A549 (cell line): ENCODE measurements around the gene NR3C1. TPM values are rescaled to one million over a fixed set of nuclear protein-coding genes. Genes with fewer than 3 reads are reported as not detected.
A peak's percentile ranks its signal among the peaks of the same experiment; 100 is the strongest.

Experiments
- ATAC-seq, 2 experiments: fragments of 200-7000 bp in 1 of 2; fragments of >200 bp in 1 of 2; cut with Nextera tagmentation in 1 of 2; cut with Tn5 transposase in 1 of 2; 3 replicates each; pipeline versions ENCODE4 v1.8.0 to v1.9.1; 2018 to 2020; ENCODE audit warnings: mild to moderate bottlenecking in 1 of 2, moderate library complexity in 1 of 2
- CTCF ChIA-PET: fragments of 300-600 bp; sonication (Branson Sonifier 250); formaldehyde crosslinking; extraction: SDS; loops from one replicate; lab custom pipeline; 2021; ENCODE audit warnings: antibody characterized with exemption, inconsistent platforms; lab: Yijun Ruan, JAX
- POLR2A ChIA-PET: fragments of 350-600 bp; formaldehyde crosslinking; extraction: SDS; loops from one replicate; lab custom pipeline; 2021; ENCODE audit warnings: antibody characterized with exemption, inconsistent platforms; lab: Yijun Ruan, JAX
- DNase-seq, 2 experiments: peaks; one replicate each; pipeline versions ENCODE4 v3.0.0 to v3.0.0-alpha.2; 2011 to 2016; ENCODE audit warnings: low read depth in 1 of 2, low spot score in 1 of 2
- FAIRE-seq: peaks from 2 replicates; lab custom pipeline; 2011; peaks lifted over from hg19 to GRCh38; lab: Jason Lieb, UNC
- H3K27ac ChIP-seq, 2 experiments: fragments of >200 bp; sonication (Bioruptor Twin); formaldehyde crosslinking; 3 replicates each; pipeline ENCODE4 v1.5.1; 2016 to 2017
- H3K4me1 ChIP-seq: fragments of >200 bp; sonication (Bioruptor Twin); formaldehyde crosslinking; 3 replicates; pipeline ENCODE4 v1.6.1; 2016
- H3K4me2 ChIP-seq: fragments of >200 bp; sonication (Bioruptor Twin); formaldehyde crosslinking; 3 replicates; pipeline ENCODE4 v1.6.1; 2016
- H3K4me3 ChIP-seq: fragments of >200 bp; sonication (Bioruptor Twin); formaldehyde crosslinking; 3 replicates; pipeline ENCODE4 v1.5.1; 2016
- H3K9me3 ChIP-seq: fragments of >200 bp; sonication (Bioruptor Twin); formaldehyde crosslinking; 3 replicates; pipeline ENCODE4 v1.6.1; 2016
- BHLHE40 ChIP-seq: IDR thresholded peaks from 2 replicates; pipeline ENCODE4 v1.6.1; 2012; ENCODE audit warnings: low read depth, low read length, inconsistent platforms
- CBX2 ChIP-seq: fragments of 200-600 bp; sonication (generic); IDR thresholded peaks from 2 replicates; pipeline ENCODE4 v1.6.1; 2016; ENCODE audit warnings: low read depth, mild to moderate bottlenecking, borderline replicate concordance
- CBX8 ChIP-seq: fragments of 200-600 bp; sonication (generic); IDR thresholded peaks from 2 replicates; pipeline ENCODE4 v1.6.1; 2016
- CEBPB ChIP-seq, 2 experiments: fragments of >200 bp in 1 of 2; sonication (Bioruptor Twin) in 1 of 2; formaldehyde crosslinking in 1 of 2; IDR thresholded peaks; 2 replicates each; pipeline ENCODE4 v1.6.1; 2012 to 2016
- CHD2 ChIP-seq: fragments of 150-350 bp; IDR thresholded peaks from 2 replicates; pipeline ENCODE4 v1.6.1; 2014; ENCODE audit warnings: low read length; ENCODE audit not compliant: partially characterized antibody
- CHD4 ChIP-seq: fragments of 200-600 bp; sonication (generic); IDR thresholded peaks from 2 replicates; pipeline ENCODE4 v1.6.1; 2016; ENCODE audit warnings: antibody characterized with exemption, mild to moderate bottlenecking, borderline replicate concordance
- EHMT2 ChIP-seq: fragments of 200-600 bp; sonication (generic); IDR thresholded peaks from 2 replicates; pipeline ENCODE4 v1.6.1; 2016; ENCODE audit warnings: antibody characterized with exemption, low read depth, mild to moderate bottlenecking, moderate library complexity
- FOSB ChIP-seq: fragments of 250-450 bp; sonication (Bioruptor Pico); IDR thresholded peaks from 2 replicates; pipeline ENCODE4 v1.5.0; 2020; ENCODE audit warnings: mild to moderate bottlenecking, moderate library complexity
- FOSL2 ChIP-seq, 2 experiments: fragments of 450-650 bp in 1 of 2; fragments of >200 bp in 1 of 2; sonication (Bioruptor Twin) in 1 of 2; formaldehyde crosslinking; IDR thresholded peaks; 2 replicates each; pipeline versions ENCODE4 v1.5.0 to v1.6.1; 2016 to 2020; ENCODE audit warnings: mild to moderate bottlenecking in 1 of 2, moderate library complexity in 1 of 2
- FOXS1 ChIP-seq: fragments of 250-450 bp; sonication (Bioruptor Pico); IDR thresholded peaks from 2 replicates; pipeline ENCODE4 v1.5.0; 2020; ENCODE audit warnings: mild to moderate bottlenecking, moderate library complexity
- GATA3 ChIP-seq: IDR thresholded peaks from 2 replicates; pipeline ENCODE4 v1.6.1; 2012; ENCODE audit warnings: borderline replicate concordance
- HEYL ChIP-seq: fragments of 250-450 bp; sonication (Bioruptor Pico); IDR thresholded peaks from 2 replicates; pipeline ENCODE4 v1.8.0; 2021; ENCODE audit warnings: mild to moderate bottlenecking, moderate library complexity
- HOXA7 ChIP-seq: fragments of 250-450 bp; sonication (Bioruptor Pico); IDR thresholded peaks from 2 replicates; pipeline ENCODE4 v1.5.0; 2020; ENCODE audit warnings: mild to moderate bottlenecking, moderate library complexity
- HOXB13 ChIP-seq: fragments of 250-450 bp; sonication (Bioruptor Pico); IDR thresholded peaks from 2 replicates; pipeline ENCODE4 v1.5.0; 2020; ENCODE audit warnings: low read depth, mild to moderate bottlenecking, moderate library complexity
- HOXB5 ChIP-seq: fragments of 250-450 bp; sonication (Bioruptor Pico); IDR thresholded peaks from 2 replicates; pipeline ENCODE4 v1.5.0; 2020; ENCODE audit warnings: mild to moderate bottlenecking, moderate library complexity
- KDM5A ChIP-seq: fragments of 200-600 bp; sonication (generic); IDR thresholded peaks from 2 replicates; pipeline ENCODE4 v1.6.1; 2016; ENCODE audit warnings: antibody characterized with exemption, mild to moderate bottlenecking
- MAFK ChIP-seq: fragments of 450-650 bp; IDR thresholded peaks from 2 replicates; pipeline ENCODE4 v1.6.1; 2014; ENCODE audit not compliant: partially characterized antibody
- MAZ ChIP-seq: fragments of 150-350 bp; IDR thresholded peaks from 2 replicates; pipeline ENCODE4 v1.6.1; 2014; ENCODE audit warnings: antibody characterized with exemption, low read depth, low read length, borderline replicate concordance
- MYC ChIP-seq: IDR thresholded peaks from 2 replicates; pipeline ENCODE4 v1.6.1; 2012; ENCODE audit warnings: mild to moderate bottlenecking, inconsistent platforms, low read length, improper control_type of control experiment, borderline replicate concordance
- NPAS2 ChIP-seq: fragments of 250-450 bp; sonication (Bioruptor Pico); IDR thresholded peaks from 2 replicates; pipeline ENCODE4 v1.8.0; 2022; ENCODE audit warnings: mild to moderate bottlenecking, moderate library complexity, borderline replicate concordance
- NR3C1 ChIP-seq: fragments of >200 bp; sonication (Bioruptor Twin); formaldehyde crosslinking; IDR thresholded peaks from 3 replicates; pipeline ENCODE4 v1.6.1; 2017
- PHF8 ChIP-seq: fragments of 200-600 bp; sonication (generic); IDR thresholded peaks from 2 replicates; pipeline ENCODE4 v1.6.1; 2016; ENCODE audit warnings: low read depth, mild to moderate bottlenecking, antibody characterized with exemption, moderate library complexity, borderline replicate concordance
- POLR2AphosphoS2 ChIP-seq: conservative IDR thresholded peaks from 2 replicates; pipeline ENCODE4 v1.6.1; 2012; ENCODE audit warnings: low read length, improper control_type of control experiment, inconsistent platforms
- RAD21 ChIP-seq, 2 experiments: fragments of >200 bp in 1 of 2; sonication (Bioruptor Twin) in 1 of 2; formaldehyde crosslinking in 1 of 2; IDR thresholded peaks in 1 of 2; conservative IDR thresholded peaks in 1 of 2; 2 replicates in 1 of 2; 3 replicates in 1 of 2; pipeline ENCODE4 v1.6.1; 2012 to 2018; ENCODE audit warnings: inconsistent platforms in 1 of 2
- RARB ChIP-seq: fragments of 250-450 bp; sonication (Bioruptor Pico); IDR thresholded peaks from 2 replicates; pipeline ENCODE4 v1.8.0; 2021; ENCODE audit warnings: mild to moderate bottlenecking, moderate library complexity
- RFX5 ChIP-seq: fragments of 450-650 bp; IDR thresholded peaks from 2 replicates; pipeline ENCODE4 v1.7.1; 2014; ENCODE audit warnings: antibody characterized with exemption, mild to moderate bottlenecking, moderate library complexity
- SREBF2 ChIP-seq: fragments of 450-650 bp; IDR thresholded peaks from 2 replicates; pipeline ENCODE4 v1.6.1; 2014; ENCODE audit warnings: mild to moderate bottlenecking, moderate library complexity
- TFCP2L1 ChIP-seq: fragments of 250-450 bp; sonication (Bioruptor Pico); IDR thresholded peaks from 2 replicates; pipeline ENCODE4 v1.5.0; 2021; ENCODE audit warnings: mild to moderate bottlenecking
- TP53 ChIP-seq: fragments of 250-450 bp; sonication (Bioruptor Pico); IDR thresholded peaks from 2 replicates; pipeline ENCODE4 v1.5.0; 2021; ENCODE audit warnings: mild to moderate bottlenecking, moderate library complexity
- ZC3H11A ChIP-seq: fragments of 450-650 bp; IDR thresholded peaks from 2 replicates; pipeline ENCODE4 v1.6.1; 2014; ENCODE audit warnings: antibody characterized with exemption, mild to moderate bottlenecking
- ZFP36 ChIP-seq: fragments of 450-650 bp; IDR thresholded peaks from 2 replicates; pipeline ENCODE4 v1.6.1; 2014; ENCODE audit warnings: borderline replicate concordance; ENCODE audit not compliant: partially characterized antibody
- ZNF302 ChIP-seq: fragments of 250-450 bp; sonication (Bioruptor Pico); IDR thresholded peaks from 2 replicates; pipeline ENCODE4 v1.9.0; 2021; ENCODE audit warnings: inconsistent platforms, mild to moderate bottlenecking, moderate library complexity
- ZSCAN20 ChIP-seq: fragments of 250-450 bp; sonication (Bioruptor Pico); IDR thresholded peaks from 2 replicates; pipeline ENCODE4 v1.8.0; 2022; ENCODE audit warnings: mild to moderate bottlenecking, moderate library complexity
- WGBS: methylation state at CpG from one replicate; pipeline ENCODE4 v1.1.6; 2017; ENCODE audit errors: missing lambda C conversion rate; 5-methylcytosine and 5-hydroxymethylcytosine counted together
- polyA plus RNA-seq, 4 experiments: library from polyadenylated mRNA; depleted of rRNA in 3 of 4; stranded (reverse); fragments of >200 nt; fragmentation: RNase III in 1 of 4; extraction: RNeasy Plus Mini Kit Qiagen cat#74134 plus additional on column Dnase treatment in 1 of 4; gene quantifications; 2 replicates in 3 of 4; 3 replicates in 1 of 4; pipeline ENCODE4 v1.2.3, GENCODE V29; 2011 to 2017
- TF ChIP-seq, protein P1 (sequence below): IDR thresholded peaks from 2 replicates; pipeline ENCODE4 v1.6.1; 2012; ENCODE audit warnings: low read depth, borderline replicate concordance
- TF ChIP-seq, protein P2 (sequence below): IDR thresholded peaks from 2 replicates; pipeline ENCODE4 v1.6.1; 2012
- TF ChIP-seq, protein P3 (sequence below): fragments of >200 bp; sonication (Bioruptor Twin); formaldehyde crosslinking; IDR thresholded peaks from 2 replicates; pipeline ENCODE4 v1.6.1; 2016
- TF ChIP-seq, protein P4 (sequence below): fragments of 450-650 bp; IDR thresholded peaks from 2 replicates; pipeline ENCODE4 v1.6.1; 2014; ENCODE audit warnings: antibody characterized with exemption
- TF ChIP-seq, protein P5 (sequence below): fragments of >200 bp; sonication (Bioruptor Twin); formaldehyde crosslinking; IDR thresholded peaks from 3 replicates; pipeline ENCODE4 v1.5.1; 2016

Gene NR3C1
- polyA plus RNA-seq, 2 of the 4 experiments (the other 2 are of a cell fraction), result 46.5 to 73.0 TPM

DNA sequence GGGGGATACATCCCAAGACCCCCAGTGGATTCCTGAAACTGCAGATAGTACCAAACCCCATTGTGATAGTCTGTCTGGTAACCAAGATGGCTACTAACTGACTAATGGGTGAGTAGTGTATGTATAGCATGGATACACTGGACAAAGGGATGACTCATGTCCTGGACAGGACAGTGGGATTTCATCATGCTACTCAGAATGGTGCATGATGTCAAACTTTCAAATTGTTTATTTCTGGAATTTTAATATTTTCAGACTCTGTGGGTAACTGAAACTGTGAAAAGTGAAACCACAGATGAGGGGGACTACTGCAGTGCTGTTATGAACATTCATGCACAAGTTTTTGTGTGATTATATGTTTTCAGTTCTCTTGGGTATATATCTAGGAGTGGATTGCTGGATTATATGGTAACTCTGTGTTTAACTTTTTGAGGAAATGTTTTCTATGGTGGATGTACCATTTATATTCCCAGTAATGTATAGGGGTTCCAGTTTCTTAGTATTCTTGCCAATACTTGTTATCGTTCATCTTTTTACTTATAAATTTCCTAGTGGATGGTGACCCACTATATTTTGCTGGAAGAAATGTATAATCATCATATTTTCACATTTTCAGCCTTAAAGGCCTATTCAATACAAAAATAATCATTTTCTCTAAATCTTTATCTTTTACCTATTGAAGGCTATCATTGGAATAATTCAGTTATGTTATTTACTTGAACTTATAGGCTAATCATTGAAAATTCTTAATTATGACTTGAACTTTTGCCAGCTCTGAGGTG is 140.9 kb downstream of the NR3C1 start:
- 76% methylated on average over 1 of the region's 1 CpG for WGBS
- Histone ChIP-seq H3K9me3 (peaks cover 10% of the 10 kb centered on the region; the same call in 1 of the 3 replicates), H3K4me2 (peak overlapping the region; percentile 33), H3K27ac (peak overlapping the region; percentile 59 to 77), H3K4me1 (peaks cover 28% of the 10 kb centered on the region), H3K4me3 (no peak overlapping the region)
- peak; percentile 68 for FAIRE-seq
- peak; percentile 89 to 96 for ATAC-seq
- DNase-seq, result peak in 1 of 2 experiments; percentile 71
- CTCF ChIA-PET, result no interaction called here
- POLR2A ChIA-PET, result no interaction called here
- no peak for TF ChIP-seq CBX8
- TF ChIP-seq, protein P1, sequence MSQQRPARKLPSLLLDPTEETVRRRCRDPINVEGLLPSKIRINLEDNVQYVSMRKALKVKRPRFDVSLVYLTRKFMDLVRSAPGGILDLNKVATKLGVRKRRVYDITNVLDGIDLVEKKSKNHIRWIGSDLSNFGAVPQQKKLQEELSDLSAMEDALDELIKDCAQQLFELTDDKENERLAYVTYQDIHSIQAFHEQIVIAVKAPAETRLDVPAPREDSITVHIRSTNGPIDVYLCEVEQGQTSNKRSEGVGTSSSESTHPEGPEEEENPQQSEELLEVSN, result no peak
- TF ChIP-seq, protein P2, sequence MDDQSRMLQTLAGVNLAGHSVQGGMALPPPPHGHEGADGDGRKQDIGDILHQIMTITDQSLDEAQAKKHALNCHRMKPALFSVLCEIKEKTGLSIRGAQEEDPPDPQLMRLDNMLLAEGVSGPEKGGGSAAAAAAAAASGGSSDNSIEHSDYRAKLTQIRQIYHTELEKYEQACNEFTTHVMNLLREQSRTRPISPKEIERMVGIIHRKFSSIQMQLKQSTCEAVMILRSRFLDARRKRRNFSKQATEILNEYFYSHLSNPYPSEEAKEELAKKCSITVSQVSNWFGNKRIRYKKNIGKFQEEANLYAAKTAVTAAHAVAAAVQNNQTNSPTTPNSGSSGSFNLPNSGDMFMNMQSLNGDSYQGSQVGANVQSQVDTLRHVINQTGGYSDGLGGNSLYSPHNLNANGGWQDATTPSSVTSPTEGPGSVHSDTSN, result no peak
- TF ChIP-seq, protein P3, sequence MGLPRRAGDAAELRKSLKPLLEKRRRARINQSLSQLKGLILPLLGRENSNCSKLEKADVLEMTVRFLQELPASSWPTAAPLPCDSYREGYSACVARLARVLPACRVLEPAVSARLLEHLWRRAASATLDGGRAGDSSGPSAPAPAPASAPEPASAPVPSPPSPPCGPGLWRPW, result no peak
- TF ChIP-seq FOSL2 (IDR thresholded peaks at IDR 0.05), result peak; percentile 74
- peak; percentile 93 for TF ChIP-seq FOSL2 (CRISPR knock-in tag; IDR thresholded peaks at IDR 0.05)
- no peak for TF ChIP-seq TFCP2L1 (CRISPR knock-in tag)
- no peak for TF ChIP-seq FOXS1 (CRISPR knock-in tag)
- no peak for TF ChIP-seq ZNF302 (CRISPR knock-in tag)
- TF ChIP-seq NPAS2 (CRISPR knock-in tag), result no peak
- TF ChIP-seq POLR2AphosphoS2, result no peak
- TF ChIP-seq HOXA7, result no peak
- no peak for TF ChIP-seq ZSCAN20 (CRISPR knock-in tag)
- no peak for TF ChIP-seq NR3C1
- no peak for TF ChIP-seq HOXB13
- TF ChIP-seq RARB (CRISPR knock-in tag), result no peak
- no peak for TF ChIP-seq MYC
- no peak for TF ChIP-seq MAZ
- TF ChIP-seq CBX2, result no peak
- TF ChIP-seq, protein P4, sequence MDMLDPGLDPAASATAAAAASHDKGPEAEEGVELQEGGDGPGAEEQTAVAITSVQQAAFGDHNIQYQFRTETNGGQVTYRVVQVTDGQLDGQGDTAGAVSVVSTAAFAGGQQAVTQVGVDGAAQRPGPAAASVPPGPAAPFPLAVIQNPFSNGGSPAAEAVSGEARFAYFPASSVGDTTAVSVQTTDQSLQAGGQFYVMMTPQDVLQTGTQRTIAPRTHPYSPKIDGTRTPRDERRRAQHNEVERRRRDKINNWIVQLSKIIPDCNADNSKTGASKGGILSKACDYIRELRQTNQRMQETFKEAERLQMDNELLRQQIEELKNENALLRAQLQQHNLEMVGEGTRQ, result no peak
- TF ChIP-seq MAFK, result peak; percentile 69
- TF ChIP-seq RFX5, result no peak
- no peak for TF ChIP-seq EHMT2
- no peak for TF ChIP-seq CHD2
- no peak for TF ChIP-seq HOXB5 (CRISPR knock-in tag)
- TF ChIP-seq SREBF2, result no peak
- no peak for TF ChIP-seq KDM5A
- no peak for TF ChIP-seq GATA3
- TF ChIP-seq, protein P5, sequence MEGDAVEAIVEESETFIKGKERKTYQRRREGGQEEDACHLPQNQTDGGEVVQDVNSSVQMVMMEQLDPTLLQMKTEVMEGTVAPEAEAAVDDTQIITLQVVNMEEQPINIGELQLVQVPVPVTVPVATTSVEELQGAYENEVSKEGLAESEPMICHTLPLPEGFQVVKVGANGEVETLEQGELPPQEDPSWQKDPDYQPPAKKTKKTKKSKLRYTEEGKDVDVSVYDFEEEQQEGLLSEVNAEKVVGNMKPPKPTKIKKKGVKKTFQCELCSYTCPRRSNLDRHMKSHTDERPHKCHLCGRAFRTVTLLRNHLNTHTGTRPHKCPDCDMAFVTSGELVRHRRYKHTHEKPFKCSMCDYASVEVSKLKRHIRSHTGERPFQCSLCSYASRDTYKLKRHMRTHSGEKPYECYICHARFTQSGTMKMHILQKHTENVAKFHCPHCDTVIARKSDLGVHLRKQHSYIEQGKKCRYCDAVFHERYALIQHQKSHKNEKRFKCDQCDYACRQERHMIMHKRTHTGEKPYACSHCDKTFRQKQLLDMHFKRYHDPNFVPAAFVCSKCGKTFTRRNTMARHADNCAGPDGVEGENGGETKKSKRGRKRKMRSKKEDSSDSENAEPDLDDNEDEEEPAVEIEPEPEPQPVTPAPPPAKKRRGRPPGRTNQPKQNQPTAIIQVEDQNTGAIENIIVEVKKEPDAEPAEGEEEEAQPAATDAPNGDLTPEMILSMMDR, result no peak
- no peak for TF ChIP-seq ZFP36
- no peak for TF ChIP-seq PHF8
- peak in 1 of 2 experiments; percentile 68; a peak in 1 of 4 replicates for TF ChIP-seq CEBPB (IDR thresholded peaks at IDR 0.05)
- TF ChIP-seq HEYL (CRISPR knock-in tag), result no peak
- no peak for TF ChIP-seq CHD4
- TF ChIP-seq RAD21 (conservative IDR thresholded peaks at IDR 0.05 in 1 of 2, IDR thresholded peaks at IDR 0.05 in 1 of 2), result 0 out of 5 replicates have a peak, but pooled peaks of 1 of the 2 experiments have one; percentile 6
- TF ChIP-seq TP53 (CRISPR knock-in tag), result no peak
- TF ChIP-seq BHLHE40, result no peak
- TF ChIP-seq FOSB (CRISPR knock-in tag), result no peak
- no peak for TF ChIP-seq ZC3H11A
